Stimulated activated CD4-positive, alpha-beta T cell treated with anti-CD3 and anti-CD28 coated beads, Interleukin-12 subunit alpha, Interleukin-12 subunit beta, amount 100 ng/mL, for 24 hours (primary cell): ENCODE results near the gene SPOCK3.

ENCODE experiments used
- DNase-seq, 2 experiments: peaks; one replicate each; pipeline ENCODE4 v3.0.0-alpha.2; 2020; ENCODE audit warnings: low read depth in 2 of 2

Gene SPOCK3

DNA sequence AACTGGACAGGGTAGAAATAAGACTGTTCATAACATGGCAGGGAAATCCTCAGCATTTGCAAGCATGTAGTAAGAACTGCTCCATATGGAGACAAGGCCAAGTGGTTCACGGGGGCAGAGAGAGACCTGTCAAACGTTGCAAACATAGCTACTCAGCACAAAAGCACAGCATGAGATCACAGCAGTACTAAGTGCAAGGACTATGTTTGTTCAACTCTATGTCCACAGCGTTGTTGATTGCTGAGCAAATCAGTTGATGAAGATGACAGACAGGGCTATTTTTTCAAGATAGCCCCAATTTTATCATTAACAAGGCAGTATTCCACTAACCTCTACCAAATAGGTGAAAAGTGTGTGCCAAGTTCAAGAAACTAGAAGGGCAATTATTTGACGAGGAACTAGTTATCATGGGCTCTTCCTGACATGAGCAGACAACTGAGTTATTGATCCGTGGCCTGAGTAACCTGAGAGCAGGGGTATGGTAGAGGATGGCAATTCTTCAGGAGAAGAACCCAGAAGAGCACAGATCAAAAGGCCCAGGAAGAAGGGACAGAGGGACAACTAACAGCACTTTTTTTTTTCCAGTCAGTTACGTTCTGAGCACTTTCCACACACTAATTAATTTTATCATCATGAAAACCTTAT is 57.4 kb downstream of the SPOCK3 start:
- DNase-seq, result no peak

DNA sequence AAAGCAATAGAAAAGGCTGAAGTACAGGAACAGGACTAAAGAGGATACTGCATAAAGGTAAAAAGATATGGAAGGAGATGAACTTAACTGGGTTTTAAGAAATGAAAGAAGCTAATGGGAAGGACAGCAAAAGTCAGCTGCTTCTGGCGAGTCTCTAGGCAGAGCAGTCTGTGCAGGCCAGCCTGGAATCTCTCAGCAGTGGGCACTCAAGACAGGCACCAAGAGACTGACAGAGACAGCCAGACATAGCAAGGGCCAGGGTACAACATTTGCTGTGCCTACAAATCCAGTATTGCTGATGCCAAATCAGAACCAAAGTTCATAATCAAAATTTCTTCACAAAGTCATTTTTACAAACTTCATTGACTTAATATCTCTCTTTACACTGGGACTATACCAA is 62.4 kb downstream of the SPOCK3 start:
- DNase-seq, result no peak

GRCh38 chr4:167168611-167169010 is 65.7 kb downstream of the SPOCK3 start:
- no peak for DNase-seq

DNA sequence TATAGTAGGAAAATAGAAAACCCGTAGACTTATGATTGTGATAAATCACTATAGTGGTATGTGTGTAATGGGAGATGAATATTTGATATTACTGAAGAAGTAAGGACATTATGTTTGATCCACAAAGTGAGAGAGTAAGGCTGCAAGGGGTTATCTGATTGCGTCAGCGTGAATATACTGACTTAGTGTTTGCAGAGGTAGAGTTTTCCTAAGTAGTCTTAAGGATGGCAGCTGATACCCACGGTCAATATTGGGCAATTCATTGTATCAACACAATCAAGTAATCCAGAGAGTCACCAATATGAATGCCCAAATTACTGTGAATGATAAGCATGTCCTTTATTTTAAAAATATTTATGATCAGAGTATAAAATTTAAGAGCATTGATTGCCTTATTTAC is 83.7 kb downstream of the SPOCK3 start:
- DNase-seq, result no peak

- DNase-seq, result no peak
These were observed 89.7 kb downstream of the SPOCK3 start for GRCh38 chr4:167144605-167145004.

- no peak for DNase-seq
These were observed 91.3 kb downstream of the SPOCK3 start for GRCh38 chr4:167143018-167143417.

GRCh38 chr4:167136270-167136669 is 98.0 kb downstream of the SPOCK3 start:
- no peak for DNase-seq

DNA sequence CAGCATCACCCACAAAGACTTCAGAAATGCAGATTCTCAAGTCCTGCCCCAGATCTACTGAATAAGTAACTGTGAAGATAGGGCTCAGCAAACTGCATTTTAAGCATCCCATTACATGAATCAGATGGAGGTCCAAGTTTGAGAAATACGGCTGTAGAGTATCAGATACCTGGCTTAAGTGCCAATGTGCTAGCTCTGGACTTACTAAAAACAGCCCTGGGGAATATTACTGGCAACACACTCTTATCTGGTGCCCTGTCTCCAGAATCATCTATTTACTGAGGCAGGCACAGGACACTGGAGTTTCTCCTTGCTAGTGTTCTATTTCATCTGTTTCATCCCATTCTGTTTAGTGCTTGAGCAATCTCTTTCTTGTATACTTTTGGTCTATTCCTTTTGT is 105.1 kb downstream of the SPOCK3 start:
- no peak for DNase-seq

GRCh38 chr4:167119392-167119791 is 114.9 kb downstream of the SPOCK3 start:
- DNase-seq, result no peak

GRCh38 chr4:167117273-167117672 is 117.0 kb downstream of the SPOCK3 start:
- no peak for DNase-seq

- no peak for DNase-seq
These were observed 119.8 kb downstream of the SPOCK3 start for GRCh38 chr4:167114416-167114971.

DNA sequence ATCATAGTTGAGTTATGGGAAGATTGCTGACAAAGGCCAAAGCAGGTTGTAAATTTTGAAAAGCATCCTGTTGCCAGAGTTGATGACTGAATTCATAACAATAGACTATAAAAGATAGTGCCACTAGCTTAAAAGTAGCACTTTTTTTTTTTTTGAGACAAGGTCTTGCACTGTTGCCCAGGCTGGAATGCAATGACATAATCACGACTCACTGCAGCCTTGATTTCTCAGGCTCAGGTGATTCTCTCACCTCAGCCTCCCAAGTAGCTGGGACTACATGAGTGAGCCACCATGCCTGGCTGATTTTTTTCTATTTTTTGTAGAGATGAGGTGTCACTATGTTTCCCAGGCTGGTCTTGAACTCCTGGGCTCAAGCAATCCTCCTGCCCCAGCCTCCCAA is 122.7 kb downstream of the SPOCK3 start:
- DNase-seq, result no peak

DNA sequence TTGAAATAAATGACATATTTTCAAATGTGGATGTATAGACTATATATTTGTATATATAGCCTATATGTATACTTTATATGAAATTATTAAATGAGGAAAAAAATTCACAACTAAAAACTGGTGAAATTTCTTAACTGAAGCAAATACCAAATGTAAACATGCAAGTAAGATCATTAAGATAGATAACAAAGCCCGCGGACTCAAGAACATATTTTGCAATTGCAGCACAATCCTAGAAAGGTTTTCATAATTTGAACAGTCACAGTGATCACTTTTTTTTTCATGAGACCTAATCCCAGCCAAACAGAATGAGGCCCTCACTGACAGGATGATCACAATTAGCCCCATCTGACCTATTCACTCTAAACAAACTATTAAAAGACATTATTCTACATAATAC is 123.2 kb downstream of the SPOCK3 start:
- no peak for DNase-seq

- no peak for DNase-seq
These were observed 124.4 kb downstream of the SPOCK3 start for GRCh38 chr4:167109859-167110258.

DNA sequence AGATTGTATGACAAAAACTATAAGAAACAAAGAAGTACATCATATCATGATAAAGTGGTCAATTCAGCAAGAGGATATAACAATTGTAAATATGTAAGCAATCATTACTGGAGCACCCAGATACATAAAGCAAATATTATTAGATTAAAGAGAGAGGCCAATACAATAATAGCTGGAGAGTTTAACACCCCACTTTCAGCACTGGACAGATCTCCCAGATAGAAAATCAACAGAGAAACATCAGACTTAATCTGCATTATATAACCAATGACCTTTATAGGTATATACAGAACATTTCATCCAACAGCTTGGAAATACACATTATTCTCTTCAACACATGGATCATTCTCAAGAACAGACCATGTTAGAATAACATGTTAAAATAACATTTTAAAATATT is 128.4 kb downstream of the SPOCK3 start:
- no peak for DNase-seq

GRCh38 chr4:167102475-167102874 is 131.8 kb downstream of the SPOCK3 start:
- no peak for DNase-seq

DNA sequence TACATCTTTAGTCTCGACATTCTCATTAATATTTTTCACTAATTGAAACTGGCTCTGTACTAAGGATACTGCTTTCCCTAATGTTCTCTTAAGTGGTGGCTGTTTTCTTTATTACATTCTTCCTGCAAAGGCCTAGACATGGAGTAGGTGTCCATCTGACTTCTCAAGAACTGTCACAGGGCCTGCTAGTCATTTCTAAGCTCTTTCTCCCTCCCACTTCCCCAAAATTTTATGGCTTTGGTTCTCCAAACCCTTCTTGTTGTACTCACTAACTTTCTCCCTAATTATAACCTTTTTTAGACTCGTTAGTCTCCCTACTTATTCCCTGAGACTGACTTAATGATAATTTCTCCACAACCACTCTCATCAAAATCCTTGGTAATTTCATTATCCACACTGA is 133.3 kb downstream of the SPOCK3 start:
- no peak for DNase-seq

DNA sequence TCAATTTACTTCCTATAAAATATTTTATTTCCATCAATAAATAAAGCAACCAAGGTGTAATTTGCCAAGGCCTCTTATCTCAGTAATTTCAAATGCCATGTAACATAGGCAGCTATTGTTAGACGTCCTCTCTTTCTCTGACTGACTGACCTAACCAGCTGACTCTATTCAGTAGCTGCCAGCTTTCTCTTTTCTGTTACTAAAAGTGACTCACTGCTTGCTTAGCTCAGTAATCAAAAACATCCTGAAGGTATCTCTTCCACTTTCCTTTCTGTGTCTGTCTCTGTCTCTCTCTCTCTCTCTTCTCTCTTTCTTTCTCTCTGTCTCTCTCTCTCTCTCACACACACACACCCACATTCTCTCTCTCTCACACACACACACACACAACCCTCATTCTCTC is 134.2 kb downstream of the SPOCK3 start:
- no peak for DNase-seq

- no peak for DNase-seq
These were observed 146.2 kb downstream of the SPOCK3 start for GRCh38 chr4:167088115-167088514.

DNA sequence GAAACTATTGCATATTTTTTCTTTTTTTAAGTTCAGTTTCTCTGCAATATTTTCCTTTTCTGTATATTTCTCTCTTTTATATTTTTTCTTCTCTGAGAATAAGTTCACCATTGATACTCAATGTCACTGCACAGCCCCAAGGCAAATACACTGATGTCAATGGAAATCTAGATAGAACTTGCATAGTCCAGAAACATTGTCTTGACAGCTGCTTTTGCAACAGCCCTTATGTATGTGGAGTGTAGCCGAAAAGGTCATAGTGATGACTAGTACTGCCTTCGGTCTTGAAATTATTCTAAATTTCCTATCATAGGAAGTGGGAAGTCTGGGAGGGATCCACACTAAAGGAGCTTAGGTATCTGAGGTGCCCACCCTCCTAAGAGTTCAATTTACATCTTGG is 150.0 kb downstream of the SPOCK3 start:
- DNase-seq, result no peak

- DNase-seq, result no peak
These were observed 154.5 kb downstream of the SPOCK3 start for GRCh38 chr4:167079762-167080161.

DNA sequence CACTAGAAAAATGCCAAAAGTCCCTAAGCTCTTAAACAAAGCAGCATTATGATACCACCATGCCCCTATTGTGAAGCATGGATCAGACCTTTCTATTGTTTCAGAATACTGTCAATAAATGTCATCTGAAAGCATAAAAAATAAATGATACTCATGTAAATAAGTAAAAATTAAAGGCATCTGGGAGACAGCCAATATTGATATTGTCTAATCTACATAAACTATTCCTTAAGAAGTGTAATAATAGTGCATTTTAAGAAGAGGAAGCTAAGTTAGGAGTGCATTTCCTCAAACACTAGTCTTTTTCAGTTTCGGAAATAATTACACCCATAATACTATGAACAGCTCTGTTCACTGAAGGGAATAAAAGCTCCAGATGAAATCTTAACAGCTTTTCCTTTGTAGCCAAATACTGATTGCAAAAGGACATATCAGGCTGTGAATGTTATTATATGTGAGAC is 181.6 kb downstream of the SPOCK3 start:
- DNase-seq, result no peak

DNA sequence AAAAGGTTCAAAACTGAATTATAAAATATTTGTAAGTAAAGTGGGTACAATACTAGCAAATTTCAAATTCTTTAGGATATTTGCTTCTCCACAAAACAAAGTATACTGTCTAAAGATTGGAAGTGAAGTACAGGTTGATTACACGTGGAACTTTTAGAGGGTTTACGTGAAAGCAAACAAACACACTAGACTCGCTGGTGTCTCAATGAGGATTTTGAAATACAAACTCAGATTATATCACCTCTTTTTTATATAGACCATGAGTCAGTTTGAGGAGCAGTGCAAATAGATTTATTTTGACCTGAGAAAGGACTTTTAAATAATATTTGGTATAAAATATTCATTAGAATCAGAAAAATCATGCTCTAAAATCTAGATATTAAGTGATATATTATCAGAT is 185.0 kb downstream of the SPOCK3 start:
- DNase-seq, result no peak

GRCh38 chr4:167041524-167041923 is 192.8 kb downstream of the SPOCK3 start:
- no peak for DNase-seq
